Measurements from ENCODE around the gene TMEM240. TPM values are rescaled to one million over a fixed set of nuclear protein-coding genes. Genes with fewer than 3 reads are reported as not detected.
A peak's percentile ranks its signal among the peaks of the same experiment; 100 is the strongest.

The TMEM240 gene
- total RNA-seq, 2 experiments from 2014 or later = 0.76 to 2.1 TPM

GRCh38 chr1:1563688-1564087 is 23.3 kb upstream of the TMEM240 start:
- TF ChIP-seq CTCF (conservative IDR thresholded peaks at IDR 0.05; ENCODE audit: low read length) (no peak), EZH2phosphoT487 (IDR thresholded peaks at IDR 0.05; ENCODE audit: borderline replicate concordance, low read depth, low read length) (no peak)
- Histone ChIP-seq H3K4me1 (ENCODE audit: insufficient read depth, low read length, poor library complexity, severe bottlenecking) (peaks cover 13% of the 10 kb centered on the region), H2AFZ (ENCODE audit: low read length) (no peak overlapping the region), H3K4me3 (ENCODE audit: low read depth, low read length, poor library complexity, severe bottlenecking) (no peak overlapping the region), H4K20me1 (ENCODE audit: insufficient read depth, low read length) (0 out of 2 replicates have a peak, but pooled peaks cover 13% of the 10 kb centered on the region), H3K9me3 (ENCODE audit: low read length) (no peaks in the 10 kb centered on the region), H3K79me2 (ENCODE audit: insufficient read depth, low read depth, low read length) (peaks cover 51% of the 10 kb centered on the region), H3K36me3 (ENCODE audit: insufficient read depth, low read length) (peaks cover 88% of the 10 kb centered on the region), H3K4me2 (ENCODE audit: low read length) (no peak overlapping the region), H3K9me2 (ENCODE audit: insufficient read depth, low read length) (no peaks in the 10 kb centered on the region), H3K27ac (ENCODE audit: low read depth, low read length, poor library complexity, severe bottlenecking) (no peak overlapping the region)
- ChIA-PET POLR2A (no interaction called here), CTCF (ENCODE audit: unreplicated experiment) (no interaction called here)
- intact Hi-C loops (cut with micrococcal nuclease; ENCODE audit: unreplicated experiment) = no loop called here
- no TSS peak for BruUV-seq (replicated peaks)
- no peak for DNase-seq (ENCODE audit: low spot score)

- BruUV-seq (replicated peaks) = no TSS peak
- H3K4me2 ChIP-seq (ENCODE audit: low read length) = no peak overlapping the region
- H3K27ac ChIP-seq (ENCODE audit: low read depth, low read length, poor library complexity, severe bottlenecking) = peak overlapping the region; percentile 53
- TF ChIP-seq CTCF (conservative IDR thresholded peaks at IDR 0.05; ENCODE audit: low read length) (no peak), EZH2phosphoT487 (IDR thresholded peaks at IDR 0.05; ENCODE audit: borderline replicate concordance, low read depth, low read length) (no peak)
- CTCF ChIA-PET (ENCODE audit: unreplicated experiment) = no interaction called here
- intact Hi-C loops (cut with micrococcal nuclease; ENCODE audit: unreplicated experiment) = no loop called here
- H3K4me3 ChIP-seq (ENCODE audit: low read depth, low read length, poor library complexity, severe bottlenecking) = no peak overlapping the region
- POLR2A ChIA-PET = no interaction called here
- DNase-seq (ENCODE audit: low spot score) = no peak
- no peaks in the 10 kb centered on the region for H3K9me2 ChIP-seq (ENCODE audit: insufficient read depth, low read length)
- H3K4me1 ChIP-seq (ENCODE audit: insufficient read depth, low read length, poor library complexity, severe bottlenecking) = peaks cover 23% of the 10 kb centered on the region
- H3K9me3 ChIP-seq (ENCODE audit: low read length) = no peaks in the 10 kb centered on the region
- H3K36me3 ChIP-seq (ENCODE audit: insufficient read depth, low read length) = peaks cover 78% of the 10 kb centered on the region
- 0 out of 2 replicates have a peak, but pooled peaks cover 13% of the 10 kb centered on the region for H4K20me1 ChIP-seq (ENCODE audit: insufficient read depth, low read length)
- H2AFZ ChIP-seq (ENCODE audit: low read length) = no peak overlapping the region
- peaks cover 41% of the 10 kb centered on the region for H3K79me2 ChIP-seq (ENCODE audit: insufficient read depth, low read depth, low read length)
Measured at GRCh38 chr1:1562556-1563195, 22.3 kb upstream of the TMEM240 start.

GRCh38 chr1:1561801-1562470 is 21.5 kb upstream of the TMEM240 start:
- H3K36me3 ChIP-seq (ENCODE audit: insufficient read depth, low read length) = peaks cover 71% of the 10 kb centered on the region
- 0 out of 2 replicates have a peak, but pooled peaks cover 13% of the 10 kb centered on the region for H4K20me1 ChIP-seq (ENCODE audit: insufficient read depth, low read length)
- peaks cover 30% of the 10 kb centered on the region for H3K4me1 ChIP-seq (ENCODE audit: insufficient read depth, low read length, poor library complexity, severe bottlenecking)
- H2AFZ ChIP-seq (ENCODE audit: low read length) = no peak overlapping the region
- H3K79me2 ChIP-seq (ENCODE audit: insufficient read depth, low read depth, low read length) = peaks cover 33% of the 10 kb centered on the region
- ChIA-PET CTCF (ENCODE audit: unreplicated experiment) (no interaction called here), POLR2A (interaction anchor here (0.6 kb wide), 1 partner anchor 199 kb away, joined by 3 read pairs; no protein-coding TSS in a partner anchor)
- no peaks in the 10 kb centered on the region for H3K9me2 ChIP-seq (ENCODE audit: insufficient read depth, low read length)
- DNase-seq (ENCODE audit: low spot score) = peak; percentile 25
- intact Hi-C loops (cut with micrococcal nuclease; ENCODE audit: unreplicated experiment) = no loop called here
- H3K4me2 ChIP-seq (ENCODE audit: low read length) = no peak overlapping the region
- peak overlapping the region; percentile 53 for H3K27ac ChIP-seq (ENCODE audit: low read depth, low read length, poor library complexity, severe bottlenecking)
- TF ChIP-seq CTCF (conservative IDR thresholded peaks at IDR 0.05; ENCODE audit: low read length) (no peak), EZH2phosphoT487 (IDR thresholded peaks at IDR 0.05; ENCODE audit: borderline replicate concordance, low read depth, low read length) (no peak)
- no peak overlapping the region for H3K4me3 ChIP-seq (ENCODE audit: low read depth, low read length, poor library complexity, severe bottlenecking)
- H3K9me3 ChIP-seq (ENCODE audit: low read length) = no peaks in the 10 kb centered on the region
- BruUV-seq (replicated peaks) = no TSS peak
